Urinary bladder (tissue), 4 donors: ENCODE results near the gene ARFRP1. TPM values are rescaled to one million over a fixed set of nuclear protein-coding genes. Genes with fewer than 3 reads are reported as not detected.

Experiments
- DNase-seq: peaks from one replicate; pipeline ENCODE4 v3.0.0-alpha.2; 2015; ENCODE audit errors: extremely low spot score
- H3K27ac ChIP-seq: one replicate; pipeline ENCODE4 v1.5.1; 2013; ENCODE audit warnings: low read depth, mild to moderate bottlenecking, moderate library complexity
- H3K36me3 ChIP-seq: one replicate; pipeline ENCODE4 v1.6.1; 2013; ENCODE audit warnings: mild to moderate bottlenecking, moderate library complexity; ENCODE audit not compliant: insufficient read depth
- H3K4me1 ChIP-seq: one replicate; pipeline ENCODE4 v1.6.1; 2013; ENCODE audit warnings: mild to moderate bottlenecking, moderate library complexity; ENCODE audit not compliant: insufficient read depth
- H3K4me3 ChIP-seq: one replicate; pipeline ENCODE4 v1.5.1; 2013; ENCODE audit warnings: low read depth, low read length
- WGBS: extraction: QIAGEN DNeasy Blood & Tissue Kit; methylation state at CpG from one replicate; pipeline ENCODE4 v1.1.7; 2013; 5-methylcytosine and 5-hydroxymethylcytosine counted together
- polyA plus RNA-seq: library from polyadenylated mRNA; stranded (reverse); fragments of 200-250 nt; gene quantifications from one replicate; pipeline ENCODE4 v1.2.3, GENCODE V29; 2013
- total RNA-seq: library from RNA; depleted of rRNA; stranded (reverse); fragments of >200 nt; gene quantifications from one replicate; pipeline ENCODE4 v1.2.3, GENCODE V29; 2014
- donor health status: healthy with polysubstance abuse.
- donor health status: healthy.

Gene ARFRP1
- total and polyA plus RNA-seq, 2 donors: 17.9 to 40.8 TPM

DNA sequence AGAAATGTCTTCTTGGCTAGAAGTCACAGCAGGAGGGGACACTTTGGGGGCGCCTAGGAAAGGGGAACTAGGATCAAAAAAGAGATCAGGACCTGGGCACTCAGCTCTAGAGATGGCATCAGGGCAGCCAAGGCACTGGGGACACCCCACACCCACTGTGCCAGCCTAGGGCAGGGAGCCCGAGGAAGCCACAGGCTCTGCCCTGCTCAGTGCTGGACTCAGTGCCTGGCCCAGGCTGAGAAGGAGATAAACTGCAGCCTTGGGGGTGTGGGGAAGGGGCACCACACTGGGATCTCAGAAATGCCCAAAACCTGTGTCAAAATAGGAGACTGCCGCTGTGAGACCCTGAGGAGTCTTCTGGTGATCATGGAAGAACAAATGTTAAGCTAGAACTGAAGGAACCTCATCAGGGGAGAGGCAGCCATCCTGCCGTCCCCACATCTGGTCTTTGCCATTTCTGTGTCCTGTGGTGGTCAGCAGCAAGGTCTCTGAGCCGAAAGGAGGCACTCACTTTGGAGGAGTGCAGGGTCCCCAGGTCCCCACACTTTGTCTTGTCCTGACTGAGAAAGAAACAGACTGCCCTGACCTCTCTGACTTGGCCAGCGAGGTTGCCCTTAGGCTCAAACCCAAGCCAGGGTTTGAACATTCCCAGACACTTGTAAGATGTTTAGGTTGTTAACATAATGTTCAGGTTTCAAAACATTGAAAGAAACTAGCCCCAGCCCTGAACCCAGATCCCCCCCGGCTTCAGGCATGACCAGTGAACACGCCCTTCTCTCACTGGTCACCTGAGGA, 2.3 kb downstream of the ARFRP1 start:
- WGBS: 92% methylated on average over 8 of the region's 8 CpGs
- no peaks in the 10 kb centered on the region for H3K4me1 ChIP-seq
- no peak for DNase-seq
- no peak overlapping the region for H3K27ac ChIP-seq
- no peak overlapping the region for H3K4me3 ChIP-seq
- peaks cover 2% of the 10 kb centered on the region for H3K36me3 ChIP-seq

DNA sequence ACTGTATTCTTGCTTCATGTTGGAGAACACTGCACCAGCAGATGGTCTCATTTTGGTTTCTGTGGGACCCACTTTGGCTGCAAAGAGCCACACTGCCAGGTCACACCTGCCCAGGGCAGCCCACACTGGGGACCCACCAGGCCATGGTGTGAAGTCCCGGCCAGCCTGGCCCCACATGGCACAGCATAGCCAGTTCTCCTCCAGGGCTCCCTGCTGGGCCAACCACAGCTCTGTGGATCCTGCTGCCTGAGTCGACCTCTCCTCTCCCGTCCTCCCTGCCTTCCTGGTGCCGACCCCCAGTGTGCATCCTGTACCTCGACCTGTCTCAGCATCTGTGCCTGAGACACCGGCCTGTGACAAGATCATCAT, 3.0 kb downstream of the ARFRP1 start:
- DNase-seq: no peak
- H3K4me1 ChIP-seq: no peaks in the 10 kb centered on the region
- H3K4me3 ChIP-seq: no peak overlapping the region
- H3K36me3 ChIP-seq: peaks cover 2% of the 10 kb centered on the region
- no peak overlapping the region for H3K27ac ChIP-seq
- 80% methylated on average over 6 of the region's 6 CpGs for whole genome bisulfite sequencing

DNA sequence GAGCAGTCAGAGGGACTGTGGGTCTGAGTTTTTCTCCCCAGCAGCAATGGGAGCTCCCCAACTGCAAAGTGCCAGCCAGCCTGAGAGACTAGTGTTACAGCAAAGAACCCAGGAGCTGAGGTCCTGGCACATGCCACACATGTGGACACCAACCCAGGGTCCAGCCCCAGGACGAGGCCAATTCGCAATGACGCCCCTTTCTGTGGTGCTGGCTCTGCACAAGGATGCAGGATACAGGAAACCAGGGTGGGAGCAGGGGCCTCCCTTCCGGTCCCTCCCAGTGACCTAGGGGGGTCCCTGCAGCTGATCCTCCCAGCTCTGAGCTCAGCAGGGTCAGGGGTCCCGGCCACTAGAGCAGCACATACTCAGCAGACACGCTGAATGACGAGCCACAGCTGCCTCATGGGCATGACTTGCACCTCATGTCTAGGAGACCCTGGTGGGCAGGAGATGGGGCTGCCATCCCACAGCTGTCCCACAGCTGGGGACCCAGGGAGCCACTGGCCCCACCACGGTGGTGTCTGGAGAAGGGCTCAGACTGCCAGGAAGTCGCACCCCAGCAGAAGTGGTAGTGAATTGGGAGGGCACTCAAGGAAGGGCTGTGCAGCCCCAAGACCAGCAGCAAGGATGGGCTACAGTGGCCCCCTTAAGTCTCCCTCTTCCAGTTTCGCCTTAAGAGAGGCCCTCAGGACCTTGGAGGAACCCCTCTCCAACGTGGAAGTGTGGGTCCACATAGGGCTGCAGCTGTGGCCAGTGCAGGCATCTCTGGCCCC, 3.6 kb downstream of the ARFRP1 start:
- Histone ChIP-seq H3K4me3 (no peak overlapping the region), H3K36me3 (peaks cover 2% of the 10 kb centered on the region), H3K27ac (no peak overlapping the region), H3K4me1 (no peaks in the 10 kb centered on the region)
- DNase-seq: no peak
- 86% methylated on average over 11 of the region's 11 CpGs for WGBS

DNA sequence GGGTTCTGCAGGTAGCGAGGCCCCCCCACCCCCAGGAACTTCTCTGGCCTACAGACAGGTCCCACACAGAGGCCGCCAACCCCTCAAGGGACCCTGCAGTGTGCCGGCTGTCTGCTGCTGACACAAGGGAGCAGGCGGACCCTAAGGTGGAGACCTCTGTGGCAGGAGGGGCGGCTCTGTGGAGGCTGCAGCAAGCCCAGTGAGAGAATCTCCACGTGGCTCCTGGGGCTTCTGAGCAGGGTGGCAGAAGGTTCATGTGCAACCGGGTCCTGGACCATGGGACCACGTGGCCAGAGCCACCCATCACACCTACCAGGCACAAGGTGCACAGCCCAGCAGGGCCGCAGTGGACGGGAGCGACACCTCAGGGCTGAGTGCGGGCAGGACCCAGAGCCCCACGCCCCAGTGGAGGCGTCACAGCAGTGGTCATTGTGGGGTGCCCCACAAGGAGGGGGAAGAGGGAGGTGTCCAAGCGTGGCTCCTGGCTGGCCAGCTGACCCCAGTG, 4.3 kb downstream of the ARFRP1 start:
- 89% methylated on average over 15 of the region's 15 CpGs for WGBS
- no peaks in the 10 kb centered on the region for H3K4me1 ChIP-seq
- H3K36me3 ChIP-seq: peaks cover 2% of the 10 kb centered on the region
- no peak for DNase-seq
- no peak overlapping the region for H3K27ac ChIP-seq
- no peak overlapping the region for H3K4me3 ChIP-seq

DNA sequence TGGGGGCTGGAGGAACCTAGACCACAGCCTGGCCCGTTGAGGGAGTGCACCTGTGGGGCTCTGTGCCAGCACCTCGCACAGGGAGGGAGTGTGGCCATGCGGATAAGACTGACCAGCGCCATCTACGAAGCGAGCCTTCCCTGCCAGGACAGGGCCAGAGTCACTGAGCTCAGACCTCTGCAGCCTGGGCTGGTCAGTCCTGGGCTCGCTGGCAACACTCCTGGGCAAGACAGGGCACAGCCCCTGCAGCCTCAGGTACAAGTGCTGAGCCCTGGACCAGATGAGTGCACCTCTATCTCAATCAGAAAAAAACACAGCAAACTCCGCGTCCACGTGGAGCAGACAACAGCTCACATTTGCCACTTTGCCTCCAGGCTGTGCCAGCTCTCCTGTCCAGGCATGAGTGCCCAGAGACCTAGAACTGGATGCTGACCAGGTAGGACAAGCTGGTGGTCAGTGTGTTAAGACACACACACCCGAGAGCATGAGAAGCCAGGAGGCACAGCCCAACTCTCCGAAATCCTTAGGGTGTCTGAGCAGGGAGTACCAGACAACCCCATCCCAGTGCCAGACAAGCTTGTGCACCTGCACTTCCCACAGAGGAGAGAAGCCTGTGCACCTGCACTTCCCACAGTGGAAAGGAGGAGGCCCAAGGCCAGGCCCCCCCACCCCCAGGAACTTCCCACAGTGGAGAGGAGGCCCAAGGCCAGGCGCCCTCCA, 4.9 kb downstream of the ARFRP1 start:
- DNase-seq: no peak
- Histone ChIP-seq H3K27ac (no peak overlapping the region), H3K36me3 (peaks cover 2% of the 10 kb centered on the region), H3K4me3 (no peak overlapping the region), H3K4me1 (no peaks in the 10 kb centered on the region)
- 81% methylated on average over 13 of the region's 13 CpGs for WGBS

DNA sequence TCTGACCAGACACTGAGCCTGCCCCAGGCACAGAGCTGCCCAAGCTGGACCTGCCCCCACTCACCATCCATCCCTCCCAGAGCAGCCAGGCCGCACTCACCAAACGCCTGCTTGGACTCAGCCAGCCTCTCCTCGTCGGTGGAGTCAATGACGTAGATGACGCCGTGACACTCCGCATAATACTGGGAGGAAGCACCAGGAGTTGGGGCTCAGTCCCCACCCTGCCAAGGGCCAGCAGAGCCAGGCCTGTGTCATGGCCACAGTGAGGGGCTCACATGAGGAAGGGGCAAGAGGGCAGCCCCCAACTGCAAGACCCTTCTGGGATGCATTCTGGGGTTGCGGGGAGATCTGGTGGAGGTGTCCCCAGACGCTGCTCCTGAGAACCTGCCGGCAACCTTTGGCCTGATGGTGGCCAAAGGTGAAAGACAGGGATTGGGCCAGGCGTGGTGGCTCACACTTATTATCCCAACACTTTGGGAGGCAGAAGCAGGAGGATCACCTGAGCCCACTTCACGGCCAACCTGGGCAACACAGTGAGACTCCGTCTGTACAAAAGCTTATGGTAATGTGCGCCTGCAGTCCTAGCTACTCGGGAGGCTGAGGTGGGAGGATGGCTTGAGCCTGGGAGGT, 5.6 kb downstream of the ARFRP1 start:
- H3K4me3 ChIP-seq: no peak overlapping the region
- DNase-seq: no peak
- H3K27ac ChIP-seq: no peak overlapping the region
- peaks cover 2% of the 10 kb centered on the region for H3K36me3 ChIP-seq
- WGBS: 90% methylated on average over 16 of the region's 16 CpGs
- H3K4me1 ChIP-seq: no peaks in the 10 kb centered on the region

DNA sequence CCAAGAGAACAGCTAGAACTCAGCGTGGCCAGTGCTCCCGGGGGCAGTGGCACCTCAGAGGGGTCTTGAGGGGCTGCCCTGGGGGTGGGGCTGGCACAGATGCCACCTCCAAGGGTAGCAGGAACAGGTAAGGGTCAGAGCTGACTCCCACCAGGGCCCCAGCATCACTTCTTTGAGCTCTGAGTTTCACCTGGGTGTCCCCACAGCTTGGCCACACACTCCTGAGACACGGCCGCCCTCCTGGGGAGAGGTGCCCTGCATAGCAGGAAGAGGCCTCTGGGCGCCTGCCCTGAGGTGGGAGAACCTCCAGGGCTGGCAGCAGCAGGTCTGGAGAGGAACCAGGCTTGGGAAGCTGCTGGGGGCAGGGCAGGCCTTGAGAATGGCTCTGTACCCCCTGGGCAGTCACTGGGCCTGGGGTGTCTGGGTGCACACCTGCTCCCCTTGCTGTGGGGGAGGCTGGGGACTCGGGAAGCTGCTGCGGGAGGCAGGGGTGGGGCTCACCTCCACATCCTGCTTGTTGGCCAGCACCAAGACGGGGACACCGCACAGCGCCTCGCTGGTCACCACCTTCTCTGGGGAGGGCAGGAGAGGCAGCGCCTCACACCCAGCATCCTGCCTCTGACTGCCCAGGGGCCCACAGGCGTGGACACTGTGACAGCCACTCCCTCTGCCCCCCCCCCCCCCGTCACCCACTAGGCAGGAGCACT, 6.3 kb downstream of the ARFRP1 start:
- no peak overlapping the region for H3K27ac ChIP-seq
- 84% methylated on average over 14 of the region's 14 CpGs for WGBS
- no peak for DNase-seq
- no peak overlapping the region for H3K4me3 ChIP-seq
- peaks cover 2% of the 10 kb centered on the region for H3K36me3 ChIP-seq
- H3K4me1 ChIP-seq: no peaks in the 10 kb centered on the region

DNA sequence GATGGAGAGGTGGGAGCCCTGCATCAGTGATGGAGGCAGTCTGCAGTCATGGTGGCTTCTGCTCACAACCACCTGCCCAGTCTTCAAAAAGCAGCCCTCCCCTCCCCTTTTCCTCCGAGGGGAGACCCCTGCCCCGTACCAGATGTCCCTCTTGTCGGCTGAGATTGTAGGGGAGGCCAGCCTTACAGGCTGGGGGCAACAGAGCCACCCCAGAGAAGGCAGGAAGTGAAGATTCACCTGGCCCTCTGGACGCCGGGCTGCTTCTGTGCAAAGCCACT, 6.8 kb downstream of the ARFRP1 start:
- 77% methylated on average over 5 of the region's 5 CpGs for WGBS
- H3K4me3 ChIP-seq: no peak overlapping the region
- no peaks in the 10 kb centered on the region for H3K4me1 ChIP-seq
- H3K27ac ChIP-seq: no peak overlapping the region
- peaks cover 2% of the 10 kb centered on the region for H3K36me3 ChIP-seq
- no peak for DNase-seq

DNA sequence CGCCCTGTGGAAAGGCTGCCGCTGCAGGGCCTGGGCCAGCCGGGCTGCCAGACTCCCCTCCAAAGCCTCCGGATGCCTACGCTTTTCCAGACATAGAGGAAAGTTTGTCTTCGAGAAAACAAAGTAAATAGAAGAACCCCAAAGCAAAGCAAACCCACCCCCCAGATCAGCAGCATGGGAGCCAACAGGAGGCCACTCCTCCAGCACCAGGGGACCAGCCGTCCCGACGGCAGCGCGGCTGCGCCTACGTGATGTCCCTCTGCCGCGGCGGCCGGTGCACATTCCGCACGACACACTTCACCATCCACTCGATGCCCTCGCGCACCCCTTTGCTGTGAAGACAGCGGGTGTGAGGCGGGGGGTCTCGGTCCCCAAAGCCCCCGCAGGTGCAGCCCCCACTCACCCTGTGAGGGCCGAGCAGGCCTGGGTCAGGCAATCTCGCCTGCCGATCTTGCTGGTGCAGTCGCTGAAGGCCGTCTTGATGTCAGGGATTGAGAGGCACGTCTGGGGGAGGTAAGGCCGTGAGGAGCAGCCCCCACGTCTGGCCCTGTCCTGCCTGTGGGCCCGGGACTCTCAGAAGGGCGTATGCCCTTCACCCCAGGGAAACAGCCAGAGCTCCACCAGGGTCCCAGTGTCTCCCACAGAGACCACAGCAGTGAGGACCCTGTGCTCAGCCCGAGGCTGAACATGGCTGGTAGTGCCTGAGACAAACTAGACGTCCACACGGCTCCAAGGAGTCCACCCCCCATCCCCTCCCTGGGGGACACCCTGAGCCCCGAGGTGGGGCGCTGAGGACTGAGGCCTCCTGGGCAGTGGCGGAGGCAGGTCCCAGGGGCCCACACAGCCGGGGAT, 7.4 kb downstream of the ARFRP1 start:
- H3K4me3 ChIP-seq: no peak overlapping the region
- no peak overlapping the region for H3K27ac ChIP-seq
- H3K4me1 ChIP-seq: no peaks in the 10 kb centered on the region
- 84% methylated on average over 43 of the region's 43 CpGs for WGBS
- H3K36me3 ChIP-seq: no peaks in the 10 kb centered on the region
- DNase-seq: no peak

DNA sequence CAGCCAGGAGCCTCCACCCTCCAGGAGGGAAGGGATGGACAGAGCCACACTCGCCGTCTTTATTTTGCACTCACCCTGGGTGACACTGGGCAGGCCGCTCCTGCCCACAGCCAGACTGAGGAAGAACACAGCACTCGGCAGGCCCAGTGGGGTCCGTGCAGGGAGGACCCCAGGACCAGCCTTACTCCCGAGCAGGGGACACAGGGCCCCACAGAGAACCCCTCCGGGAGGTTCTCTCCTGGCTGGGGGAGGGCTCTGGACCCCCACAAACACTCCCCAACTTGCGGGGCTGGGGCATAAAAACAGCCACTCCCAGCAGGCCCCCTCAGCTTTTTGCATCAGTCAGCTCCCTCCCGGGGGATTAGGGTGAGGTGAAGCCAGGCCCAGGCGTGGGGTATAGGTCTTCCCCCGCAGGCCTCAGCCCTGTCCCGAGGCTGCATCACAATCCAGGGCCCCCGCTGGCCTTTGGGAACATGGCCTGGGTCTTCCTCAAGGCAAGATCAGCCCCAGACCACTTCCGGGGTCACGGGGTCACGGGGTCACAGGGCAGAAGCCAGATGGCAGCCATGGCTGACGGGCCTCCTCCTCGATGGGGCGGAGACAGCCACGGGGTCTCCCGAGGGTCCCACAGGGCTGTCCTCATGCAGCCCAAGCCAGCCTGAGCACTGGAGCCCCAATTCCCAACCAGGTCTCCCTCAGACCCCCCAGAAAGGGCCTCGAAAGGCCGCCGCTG, 8.1 kb downstream of the ARFRP1 start:
- no peak overlapping the region for H3K27ac ChIP-seq
- 78% methylated on average over 24 of the region's 24 CpGs for WGBS
- H3K36me3 ChIP-seq: no peaks in the 10 kb centered on the region
- no peak overlapping the region for H3K4me3 ChIP-seq
- no peaks in the 10 kb centered on the region for H3K4me1 ChIP-seq
- no peak for DNase-seq

DNA sequence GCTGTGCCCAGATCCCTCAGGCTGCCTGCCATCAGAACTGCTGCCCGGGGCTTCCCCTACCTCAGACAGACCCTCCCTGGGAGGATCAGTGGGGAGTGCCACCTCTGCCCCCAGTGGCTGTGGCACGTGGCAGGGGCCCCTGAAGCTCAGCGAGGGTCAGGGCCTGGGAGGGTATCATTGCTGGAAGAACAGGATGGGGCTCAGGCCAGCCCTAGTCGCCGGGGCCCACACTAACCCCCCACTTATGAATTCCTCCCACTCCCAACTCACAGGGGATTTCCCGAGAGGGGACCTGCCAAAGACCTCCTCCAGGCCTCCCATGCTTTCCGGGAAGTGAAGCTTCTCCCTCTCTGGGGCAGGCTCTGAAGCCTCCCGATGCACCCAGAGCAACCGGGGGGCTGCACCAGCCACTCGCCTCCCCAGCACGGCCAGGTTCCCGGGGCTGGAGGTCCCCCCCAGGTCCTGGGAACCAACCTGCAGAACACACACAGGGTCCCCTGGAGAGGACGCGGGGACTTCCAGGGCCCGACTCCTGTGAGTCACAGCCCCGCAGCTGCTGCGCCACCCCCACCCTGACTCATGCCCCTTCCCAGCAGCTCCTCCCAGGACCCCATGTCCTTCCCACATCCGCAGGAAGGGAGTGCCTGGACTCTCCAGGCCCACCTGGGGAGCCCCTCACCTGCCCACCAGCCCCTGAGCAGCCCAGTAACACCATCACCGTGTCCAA, 8.9 kb downstream of the ARFRP1 start:
- no peak for DNase-seq
- no peak overlapping the region for H3K27ac ChIP-seq
- no peaks in the 10 kb centered on the region for H3K4me1 ChIP-seq
- H3K36me3 ChIP-seq: no peaks in the 10 kb centered on the region
- H3K4me3 ChIP-seq: no peak overlapping the region
- 54% methylated on average over 19 of the region's 19 CpGs for WGBS
